ENCODE measurements around the gene MCTS1. TPM values are rescaled to one million over a fixed set of nuclear protein-coding genes. Genes with fewer than 3 reads are reported as not detected.
A peak's percentile ranks its signal among the peaks of the same experiment; 100 is the strongest.
"Not testable (repeated sequence)": the region's sequence is repeated elsewhere in the genome, so short reads cannot be mapped to it uniquely, and the experiment has no call there.

The MCTS1 gene
- total RNA-seq, 1 donor from 2014 or later: 34.7 TPM

DNA sequence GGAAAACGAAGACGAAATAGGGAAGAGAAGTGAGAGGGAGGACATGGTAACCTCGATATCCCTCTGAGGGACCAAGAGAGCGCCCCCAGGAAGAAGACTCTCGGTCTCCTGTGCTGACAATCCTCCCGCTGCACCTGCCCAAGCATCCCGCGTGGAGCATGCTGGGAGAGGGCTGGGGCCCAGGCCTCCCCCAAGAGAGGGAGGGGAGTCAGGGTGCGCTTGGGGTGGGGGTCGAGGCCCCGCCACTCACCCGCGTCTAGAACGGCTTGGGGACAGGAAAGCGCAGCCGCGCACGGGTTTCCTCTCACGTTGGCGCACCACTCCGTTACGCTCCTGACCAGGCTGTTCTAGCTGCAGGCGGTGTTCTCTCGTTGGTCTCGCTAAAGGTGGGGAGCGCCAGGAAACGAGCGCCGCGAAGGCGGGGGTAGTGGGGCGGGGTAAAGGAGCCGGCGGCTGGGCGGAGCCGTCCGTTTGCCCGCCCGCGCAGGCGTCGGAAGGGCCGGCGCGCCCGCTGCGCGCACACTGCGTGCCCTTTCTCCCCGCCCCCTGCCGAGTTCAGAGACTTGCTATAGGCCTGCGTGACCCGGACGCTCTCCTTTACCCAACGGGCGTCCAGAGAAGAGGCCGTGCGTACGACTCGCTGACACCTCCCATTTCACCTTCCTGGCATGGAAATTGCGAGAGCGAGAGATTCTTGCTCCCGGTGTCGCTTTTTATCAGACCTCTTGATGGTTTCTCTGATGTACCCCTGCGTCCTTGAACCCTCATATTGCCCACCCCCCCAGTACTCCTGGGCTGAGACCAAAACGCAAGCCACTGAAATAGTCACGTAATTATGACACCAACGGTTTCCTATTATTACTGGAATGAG lies 26.0 kb downstream of the MCTS1 start, which contains the start of gene C1GALT1C1:
Gene C1GALT1C1 (minus strand): TSS at position 388 of the 871 bp plus-strand sequence. CDS start 2,888 bp downstream, outside the sequence.
- peak; percentile 94 for DNase-seq

DNA sequence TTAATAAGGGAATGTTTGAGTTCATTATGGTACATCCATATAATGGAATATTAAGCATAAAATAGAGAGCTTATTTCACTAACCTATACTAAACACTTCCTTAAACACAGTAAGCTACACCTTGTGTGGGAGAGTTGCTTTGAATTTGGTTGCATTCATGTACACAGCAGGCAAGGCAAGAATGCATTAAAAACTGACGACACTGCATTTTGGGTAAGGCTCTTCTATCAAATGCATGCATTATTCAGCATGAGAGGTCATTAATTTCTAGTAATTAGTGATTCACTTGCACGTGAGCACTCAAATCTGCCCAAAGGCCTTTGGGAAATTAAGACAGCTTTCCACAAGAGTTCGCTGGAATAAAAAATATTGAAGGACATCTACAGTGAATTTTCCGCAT lies 34.7 kb downstream of the MCTS1 start:
- DNase-seq: no peak

DNA sequence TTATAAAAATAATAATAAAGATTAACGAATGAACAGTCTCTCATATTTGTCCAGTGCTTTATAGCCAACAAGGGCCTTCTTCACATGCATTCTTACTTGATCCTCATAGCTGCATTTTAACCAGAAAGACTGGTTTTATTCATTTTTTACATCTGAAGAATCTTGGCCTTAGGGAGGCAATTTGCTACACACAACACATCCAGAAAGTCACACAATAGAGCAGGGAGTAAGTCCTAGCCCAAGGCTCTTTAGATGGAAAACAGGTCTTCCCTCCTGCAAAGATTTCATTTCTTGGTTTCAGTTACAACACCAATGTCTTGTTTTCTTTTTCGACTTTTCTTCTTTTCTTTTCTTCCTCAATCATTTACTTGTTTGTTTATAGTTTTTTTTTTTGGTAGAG lies 39.0 kb downstream of the MCTS1 start:
- DNase-seq: no peak

DNA sequence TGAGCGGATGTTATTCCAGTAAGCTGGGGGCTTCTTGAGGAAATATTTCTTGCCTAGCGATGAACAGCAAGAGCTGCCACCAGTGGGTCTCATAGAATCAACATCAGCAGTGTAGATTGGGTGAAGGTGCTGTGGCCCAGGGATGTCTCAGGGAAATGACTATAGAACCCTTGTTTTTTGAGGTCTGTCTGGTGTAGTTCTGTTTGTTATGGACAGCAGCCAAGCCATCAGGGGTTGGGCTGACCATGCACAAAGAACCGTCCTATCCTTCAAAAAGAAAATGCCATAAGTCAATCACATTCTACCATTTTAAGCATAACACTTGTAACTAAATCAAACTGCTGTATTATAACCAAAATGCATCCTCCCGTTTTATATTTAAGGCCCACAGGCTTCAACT lies 43.2 kb downstream of the MCTS1 start:
- peak; percentile 9 for DNase-seq

DNA sequence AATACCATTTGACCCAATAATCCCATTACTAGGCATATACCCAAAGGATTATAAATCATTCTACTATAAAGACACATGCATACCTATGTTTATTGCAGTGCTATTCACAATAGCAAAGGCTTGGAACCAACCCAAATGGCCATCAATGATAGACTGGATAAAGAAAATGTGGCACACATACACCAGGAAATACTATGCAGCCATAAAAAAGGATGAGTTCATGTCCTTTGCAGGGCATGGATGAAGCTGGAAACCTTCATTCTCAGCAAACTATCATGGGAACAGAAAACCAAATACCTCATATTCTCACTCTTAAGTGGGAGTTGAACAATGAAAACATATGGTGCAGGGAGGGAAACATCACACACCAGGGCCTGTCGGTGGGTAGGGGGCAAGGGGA lies 48.4 kb downstream of the MCTS1 start:
- DNase-seq: not testable (repeated sequence)

DNA sequence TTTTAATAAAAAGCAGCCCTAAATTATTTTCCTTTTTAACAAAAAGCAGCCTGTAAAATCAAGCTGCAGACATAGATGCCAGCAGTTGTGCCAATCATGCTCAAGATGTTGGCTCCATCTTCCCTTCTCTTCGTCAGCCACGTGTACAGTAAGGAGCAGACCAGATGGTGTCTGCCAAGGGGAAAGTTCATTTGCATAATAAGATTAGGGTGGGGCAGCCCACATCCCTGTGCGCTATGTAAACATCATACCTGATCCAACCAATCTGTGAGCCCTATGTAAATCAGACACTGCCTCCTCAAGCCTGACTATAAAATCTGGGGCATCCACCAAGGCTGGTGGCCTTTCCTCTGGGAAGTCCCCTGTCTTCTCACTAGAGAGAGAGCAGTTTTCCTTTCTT lies 49.1 kb downstream of the MCTS1 start:
- no peak for DNase-seq

DNA sequence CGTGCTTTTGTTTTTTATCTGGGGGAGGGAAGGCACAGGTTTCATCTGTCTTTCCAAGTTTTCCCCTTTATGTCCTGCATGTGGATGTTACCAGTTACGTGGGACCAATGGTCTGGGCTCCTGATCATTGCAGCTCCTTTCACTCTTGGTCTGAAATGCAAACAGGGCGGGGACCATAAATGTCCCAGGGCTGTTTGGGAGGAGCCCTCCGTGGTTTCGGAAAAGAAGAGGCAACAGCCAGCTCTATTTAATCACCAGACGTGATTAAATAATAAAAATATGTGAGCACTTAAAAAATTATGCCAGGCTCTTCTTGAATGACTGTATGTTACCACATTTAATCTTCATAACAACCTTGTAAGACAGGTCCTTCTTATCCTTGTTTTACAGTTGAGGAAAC lies 56.7 kb downstream of the MCTS1 start:
- no peak for DNase-seq

Other genes starting within 250 kb of the MCTS1 start
- gene ATP1B4, start 242.0 kb upstream of the MCTS1 start, total RNA-seq: not detected in 2 replicates
- 125 and 139 TPM in 2 replicates for gene LAMP2, start 134.8 kb upstream of the MCTS1 start, total RNA-seq
- gene CUL4B, start 43.1 kb upstream of the MCTS1 start, total RNA-seq: 39.3 and 92.6 TPM in 2 replicates
- 59.6 and 63.7 TPM in 2 replicates for gene C1GALT1C1, start 26.0 kb downstream of the MCTS1 start, total RNA-seq

Data from dermis blood vessel endothelial cell (primary cell).